ENCODE data around the gene SCN5A.

GRCh38 chr3:38577371-38578080 lies 72.0 kb downstream of the SCN5A start:
- TF ChIP-seq CTCF (IDR thresholded peaks at IDR 0.05) (no peak), TEAD4 (CRISPR knock-in tag; IDR thresholded peaks at IDR 0.05) (no peak), RORB (CRISPR knock-in tag; IDR thresholded peaks at IDR 0.05) (no peak), FOXK1 (CRISPR knock-in tag; IDR thresholded peaks at IDR 0.05) (no peak)

All from WTC11 (cell line).